H9 (cell line): ENCODE measurements around the gene IMMP2L. TPM values are rescaled to one million over a fixed set of nuclear protein-coding genes. Genes with fewer than 3 reads are reported as not detected.

Experiments used
- DNase-seq: peaks from one replicate; pipeline ENCODE4 v3.0.0-alpha.2; 2017
- H2AFZ ChIP-seq: one replicate; pipeline ENCODE4 v1.6.1; 2013; ENCODE audit warnings: mild to moderate bottlenecking, low read length, control low read depth, moderate library complexity
- H2AK5ac ChIP-seq: 2 replicates; pipeline ENCODE4 v1.6.1; 2013; ENCODE audit warnings: low read length, control low read depth, mixed read lengths; ENCODE audit not compliant: insufficient read length
- H2BK120ac ChIP-seq: one replicate; pipeline ENCODE4 v1.6.1; 2013; ENCODE audit warnings: low read depth, mild to moderate bottlenecking, low read length, control low read depth, inconsistent platforms; ENCODE audit not compliant: poor library complexity, severe bottlenecking
- H2BK12ac ChIP-seq: 2 replicates; pipeline ENCODE4 v1.6.1; 2013; ENCODE audit warnings: low read length, control low read depth, mixed read lengths, low read depth; ENCODE audit not compliant: insufficient read length
- H2BK15ac ChIP-seq: 2 replicates; pipeline ENCODE4 v1.6.1; 2013; ENCODE audit warnings: low read depth, low read length, control low read depth
- H2BK20ac ChIP-seq: one replicate; pipeline ENCODE4 v1.6.1; 2013; ENCODE audit warnings: low read depth, mild to moderate bottlenecking, low read length, control low read depth, inconsistent platforms; ENCODE audit not compliant: poor library complexity, severe bottlenecking
- H2BK5ac ChIP-seq: 2 replicates; pipeline ENCODE4 v1.6.1; 2013; ENCODE audit warnings: low read length, control low read depth, mixed read lengths; ENCODE audit not compliant: insufficient read length
- H3K14ac ChIP-seq: 2 replicates; pipeline ENCODE4 v1.6.1; 2013; ENCODE audit warnings: low read length, control low read depth; ENCODE audit not compliant: insufficient read depth
- H3K18ac ChIP-seq: 2 replicates; pipeline ENCODE4 v1.6.1; 2013; ENCODE audit warnings: low read depth, mild to moderate bottlenecking, mixed read lengths, low read length, control low read depth; ENCODE audit not compliant: insufficient read length
- H3K23ac ChIP-seq: 2 replicates; pipeline ENCODE4 v1.6.1; 2013; ENCODE audit warnings: low read length, control low read depth, mixed read lengths, low read depth; ENCODE audit not compliant: insufficient read length
- H3K23me2 ChIP-seq: 2 replicates; pipeline ENCODE4 v1.6.1; 2013; ENCODE audit warnings: low read depth, mild to moderate bottlenecking, mixed read lengths, low read length, control low read depth; ENCODE audit not compliant: insufficient read length, poor library complexity, severe bottlenecking
- H3K27ac ChIP-seq: 2 replicates; pipeline ENCODE4 v1.5.1; 2013; ENCODE audit warnings: low read length, control low read depth, mixed read lengths, low read depth; ENCODE audit not compliant: insufficient read length
- H3K27me3 ChIP-seq: 2 replicates; pipeline ENCODE4 v1.6.1; 2013; ENCODE audit warnings: low read length, control low read depth, inconsistent platforms; ENCODE audit not compliant: insufficient read depth
- H3K4ac ChIP-seq: 2 replicates; pipeline ENCODE4 v1.6.1; 2013; ENCODE audit warnings: low read depth, mild to moderate bottlenecking, control low read depth, inconsistent platforms, low read length, moderate library complexity
- H3K4me1 ChIP-seq: 2 replicates; pipeline ENCODE4 v1.6.1; 2013; ENCODE audit warnings: low read length, control low read depth, inconsistent platforms; ENCODE audit not compliant: insufficient read depth
- H3K4me2 ChIP-seq: 2 replicates; pipeline ENCODE4 v1.6.1; 2013; ENCODE audit warnings: low read length, control low read depth, mixed read lengths; ENCODE audit not compliant: insufficient read length, insufficient read depth
- H3K56ac ChIP-seq: 2 replicates; pipeline ENCODE4 v1.6.1; 2013; ENCODE audit warnings: low read depth, mild to moderate bottlenecking, mixed read lengths, low read length, control low read depth; ENCODE audit not compliant: insufficient read length
- H3K79me1 ChIP-seq: 2 replicates; pipeline ENCODE4 v1.6.1; 2013; ENCODE audit warnings: low read depth, mild to moderate bottlenecking, moderate library complexity, low read length, control low read depth, inconsistent platforms; ENCODE audit not compliant: insufficient read depth, poor library complexity, severe bottlenecking
- H3K79me2 ChIP-seq: 2 replicates; pipeline ENCODE4 v1.6.1; 2013; ENCODE audit warnings: low read length, control low read depth, inconsistent platforms; ENCODE audit not compliant: insufficient read depth
- H3K9ac ChIP-seq: 2 replicates; pipeline ENCODE4 v1.6.1; 2013; ENCODE audit warnings: low read length, control low read depth, mixed read lengths; ENCODE audit not compliant: insufficient read length; ENCODE audit errors: extremely low read depth
- H3K9me3 ChIP-seq: one replicate; pipeline ENCODE4 v1.6.1; 2013; ENCODE audit warnings: low read depth, low read length, inconsistent platforms; ENCODE audit not compliant: control insufficient read depth
- H3T11ph ChIP-seq: one replicate; pipeline ENCODE4 v1.6.1; 2013; ENCODE audit warnings: mild to moderate bottlenecking, low read length, control low read depth, inconsistent platforms
- H4K20me1 ChIP-seq: one replicate; pipeline ENCODE4 v1.6.1; 2013; ENCODE audit not compliant: control insufficient read depth, insufficient read length, insufficient read depth
- H4K5ac ChIP-seq: 2 replicates; pipeline ENCODE4 v1.6.1; 2013; ENCODE audit warnings: low read depth, mild to moderate bottlenecking, mixed read lengths, low read length, control low read depth; ENCODE audit not compliant: insufficient read length
- H4K8ac ChIP-seq: replicated peaks from 2 replicates; pipeline ENCODE4 v1.6.1; 2013; ENCODE audit warnings: low read length, control low read depth, mixed read lengths, low read depth; ENCODE audit not compliant: insufficient read length
- H4K91ac ChIP-seq: 2 replicates; pipeline ENCODE4 v1.6.1; 2013; ENCODE audit warnings: low read depth, mild to moderate bottlenecking, moderate library complexity, mixed read lengths, low read length, control low read depth; ENCODE audit not compliant: insufficient read length
- H3K27ac Mint-ChIP-seq, 3 experiments: 2 replicates in 2 of 3; 3 replicates in 1 of 3; pipeline ENCODE4 v1.8.0; 2020 to 2021; ENCODE audit warnings: mixed read lengths in 3 of 3, mild to moderate bottlenecking in 1 of 3, moderate library complexity in 1 of 3
- H3K27me3 Mint-ChIP-seq: 2 replicates; pipeline ENCODE4 v1.8.0; 2021; ENCODE audit warnings: low read depth, mild to moderate bottlenecking, moderate library complexity, mixed read lengths
- H3K36me3 Mint-ChIP-seq, 3 experiments: 2 replicates in 2 of 3; 3 replicates in 1 of 3; pipeline ENCODE4 v1.8.0; 2020 to 2021; ENCODE audit warnings: low read depth in 3 of 3, mixed read lengths in 3 of 3; ENCODE audit not compliant: insufficient read depth in 1 of 3
- H3K4me1 Mint-ChIP-seq, 2 experiments: 2 replicates each; pipeline ENCODE4 v1.8.0; 2020; ENCODE audit warnings: mixed read lengths in 2 of 2
- H3K4me3 Mint-ChIP-seq, 2 experiments: 2 replicates in 1 of 2; 3 replicates in 1 of 2; pipeline ENCODE4 v1.8.0; 2020 to 2021; ENCODE audit warnings: mild to moderate bottlenecking in 2 of 2, mixed read lengths in 2 of 2, moderate library complexity in 1 of 2
- H3K9me3 Mint-ChIP-seq, 2 experiments: 2 replicates in 1 of 2; 3 replicates in 1 of 2; pipeline ENCODE4 v1.8.0; 2020; ENCODE audit warnings: mild to moderate bottlenecking in 2 of 2, mixed read lengths in 2 of 2, moderate library complexity in 1 of 2
- WGBS: extraction: QIAGEN DNeasy Blood & Tissue Kit; methylation state at CpG from one replicate; pipeline ENCODE4 v1.1.7; 2013; ENCODE audit warnings: missing lambda C conversion rate, low lambda C conversion rate, mixed read lengths; ENCODE audit not compliant: insufficient read length; ENCODE audit errors: extremely low coverage; 5-methylcytosine and 5-hydroxymethylcytosine counted together
- total RNA-seq: library from RNA; stranded (reverse); gene quantifications from 2 replicates; pipeline ENCODE4 v1.2.1, GENCODE V29; 2021
- TF ChIP-seq, protein P1 (sequence below): fragments of 200-600 bp; sonication (generic); conservative IDR thresholded peaks from 3 replicates; pipeline ENCODE4 v1.8.0; 2021; ENCODE audit warnings: antibody characterized with exemption, mild to moderate bottlenecking

The IMMP2L gene
- total RNA-seq, 1 experiment from 2014 or later, result 14.7 TPM

DNA sequence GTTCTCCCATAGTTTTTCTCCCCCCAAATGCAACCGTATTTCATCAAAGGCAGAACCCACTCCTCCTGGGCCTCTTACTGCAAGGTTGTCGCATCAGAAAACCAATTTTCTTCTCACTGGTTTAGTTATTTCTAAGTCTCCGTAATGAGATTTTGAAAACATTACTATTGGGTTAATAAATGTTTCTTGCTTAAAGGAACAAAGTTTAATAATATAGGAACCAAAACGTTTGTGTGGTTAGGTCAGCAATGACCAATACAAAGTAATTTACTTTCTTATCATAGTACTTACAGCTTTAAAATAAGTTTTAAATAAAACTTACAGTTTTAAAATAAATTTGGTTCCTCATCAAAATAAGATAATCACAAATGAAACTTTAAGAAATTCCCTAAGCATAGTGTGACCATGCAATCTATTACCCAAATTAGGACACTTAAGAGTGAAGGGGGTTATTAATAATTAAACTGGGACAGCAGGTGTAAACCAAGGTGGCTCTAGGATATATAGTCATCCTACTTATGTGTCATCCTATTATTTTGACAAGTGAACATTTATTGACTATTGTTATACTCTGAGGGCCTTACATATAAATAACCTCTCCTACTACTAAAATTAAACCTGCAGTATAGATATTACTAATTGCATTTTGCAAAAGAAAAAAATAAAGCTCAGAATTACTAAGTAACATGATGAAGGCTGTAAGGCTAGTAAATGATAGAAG lies 886.7 kb downstream of the IMMP2L start:
- no peaks in the 10 kb centered on the region for H3K23me2 ChIP-seq
- no CpG with 5 or more reads among the region's 4 CpGs for WGBS
- no peak overlapping the region for H3K27ac Mint-ChIP-seq
- H2AFZ ChIP-seq, result no peak overlapping the region
- H3K27me3 Mint-ChIP-seq, result no peaks in the 10 kb centered on the region
- H3K9ac ChIP-seq, result no peak overlapping the region
- no peak overlapping the region for H3K4me3 Mint-ChIP-seq
- no peak overlapping the region for H3K4me2 ChIP-seq
- H3K9me3 Mint-ChIP-seq, result peaks cover 31 to 34% of the 10 kb centered on the region in 2 experiments
- no peaks in the 10 kb centered on the region for H3K79me2 ChIP-seq
- peaks cover 20 to 35% (median 28%) of the 10 kb centered on the region in 3 experiments for H3K36me3 Mint-ChIP-seq
- no peak overlapping the region for H4K91ac ChIP-seq
- H2AK5ac ChIP-seq, result no peak overlapping the region
- no peak overlapping the region for H2BK15ac ChIP-seq
- no peaks in the 10 kb centered on the region for H3K27me3 ChIP-seq
- no peaks in the 10 kb centered on the region for H3K79me1 ChIP-seq
- peaks cover 10% of the 10 kb centered on the region for H3K9me3 ChIP-seq
- H3T11ph ChIP-seq, result no peak overlapping the region
- no peak overlapping the region for H2BK12ac ChIP-seq
- no peak overlapping the region for H4K8ac ChIP-seq
- no peak overlapping the region for H2BK20ac ChIP-seq
- TF ChIP-seq, protein P1, sequence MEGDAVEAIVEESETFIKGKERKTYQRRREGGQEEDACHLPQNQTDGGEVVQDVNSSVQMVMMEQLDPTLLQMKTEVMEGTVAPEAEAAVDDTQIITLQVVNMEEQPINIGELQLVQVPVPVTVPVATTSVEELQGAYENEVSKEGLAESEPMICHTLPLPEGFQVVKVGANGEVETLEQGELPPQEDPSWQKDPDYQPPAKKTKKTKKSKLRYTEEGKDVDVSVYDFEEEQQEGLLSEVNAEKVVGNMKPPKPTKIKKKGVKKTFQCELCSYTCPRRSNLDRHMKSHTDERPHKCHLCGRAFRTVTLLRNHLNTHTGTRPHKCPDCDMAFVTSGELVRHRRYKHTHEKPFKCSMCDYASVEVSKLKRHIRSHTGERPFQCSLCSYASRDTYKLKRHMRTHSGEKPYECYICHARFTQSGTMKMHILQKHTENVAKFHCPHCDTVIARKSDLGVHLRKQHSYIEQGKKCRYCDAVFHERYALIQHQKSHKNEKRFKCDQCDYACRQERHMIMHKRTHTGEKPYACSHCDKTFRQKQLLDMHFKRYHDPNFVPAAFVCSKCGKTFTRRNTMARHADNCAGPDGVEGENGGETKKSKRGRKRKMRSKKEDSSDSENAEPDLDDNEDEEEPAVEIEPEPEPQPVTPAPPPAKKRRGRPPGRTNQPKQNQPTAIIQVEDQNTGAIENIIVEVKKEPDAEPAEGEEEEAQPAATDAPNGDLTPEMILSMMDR, result no peak
- no peak overlapping the region for H4K5ac ChIP-seq
- no peak for DNase-seq
- no peaks in the 10 kb centered on the region for H3K4me1 ChIP-seq
- H3K23ac ChIP-seq, result no peak overlapping the region
- H3K14ac ChIP-seq, result no peak overlapping the region
- no peak overlapping the region for H3K27ac ChIP-seq
- H3K4ac ChIP-seq, result no peak overlapping the region
- H3K4me1 Mint-ChIP-seq, result no peaks in the 10 kb centered on the region
- H4K20me1 ChIP-seq, result no peaks in the 10 kb centered on the region
- H2BK120ac ChIP-seq, result no peak overlapping the region
- H3K18ac ChIP-seq, result no peak overlapping the region
- no peak overlapping the region for H3K56ac ChIP-seq
- no peak overlapping the region for H2BK5ac ChIP-seq
